HUES64 (cell line): Measurements from ENCODE around the gene PYHIN1.

ENCODE experiments used
- H3K27ac ChIP-seq: 2 replicates; pipeline ENCODE4 v1.7.0; 2013; ENCODE audit warnings: low read depth, low read length, inconsistent platforms
- H3K27me3 ChIP-seq: 2 replicates; pipeline ENCODE4 v1.6.1; 2013; ENCODE audit warnings: mild to moderate bottlenecking, low read length; ENCODE audit not compliant: insufficient read depth
- H3K36me3 ChIP-seq: 2 replicates; pipeline ENCODE4 v1.6.1; 2013; ENCODE audit warnings: mild to moderate bottlenecking, low read length; ENCODE audit not compliant: insufficient read depth
- H3K4me1 ChIP-seq: 2 replicates; pipeline ENCODE4 v1.6.1; 2013; ENCODE audit warnings: mild to moderate bottlenecking, low read length, moderate library complexity; ENCODE audit not compliant: insufficient read depth
- H3K4me3 ChIP-seq: 2 replicates; pipeline ENCODE4 v1.5.1; 2013; ENCODE audit warnings: mild to moderate bottlenecking, low read length, moderate library complexity
- H3K9ac ChIP-seq: 2 replicates; pipeline ENCODE4 v1.6.1; 2013; ENCODE audit warnings: mild to moderate bottlenecking, low read depth, low read length
- H3K9me3 ChIP-seq: 2 replicates; pipeline ENCODE4 v1.6.1; 2013; ENCODE audit warnings: low read depth, low read length; ENCODE audit not compliant: insufficient read depth
- WGBS: fragments of 150-250, 120-280 bp; methylation state at CpG from one replicate; pipeline ENCODE4 v1.1.7; 2013; ENCODE audit warnings: missing lambda C conversion rate; 5-methylcytosine and 5-hydroxymethylcytosine counted together

PYHIN1 gene

DNA sequence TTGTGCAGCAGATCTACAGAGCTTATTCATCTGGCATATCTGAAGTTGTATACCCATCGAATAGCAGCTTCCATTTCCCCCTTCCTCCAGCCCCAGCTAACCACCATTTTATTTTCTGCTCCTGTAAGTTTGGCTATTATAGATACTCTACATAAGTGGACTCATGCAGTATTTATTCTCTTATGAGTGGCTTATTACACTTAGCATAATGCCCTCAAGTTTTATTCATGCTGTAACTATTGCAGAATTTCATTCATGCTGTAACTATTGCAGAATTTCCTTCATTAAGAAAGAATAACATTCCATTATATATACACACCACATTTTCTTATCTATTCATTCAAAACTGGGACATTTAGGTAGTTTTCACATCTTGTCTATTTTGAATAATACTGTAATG, 47.9 kb downstream of the PYHIN1 start:
- H3K9me3 ChIP-seq: peaks cover 13% of the 10 kb centered on the region; the same call in 1 of the 2 replicates
- H3K9ac ChIP-seq: no peak overlapping the region
- 100% methylated on average over 1 of the region's 1 CpG for WGBS
- no peak overlapping the region for H3K27ac ChIP-seq
- no peaks in the 10 kb centered on the region; the same call in 1 of the 2 replicates for H3K4me1 ChIP-seq
- no peak overlapping the region for H3K4me3 ChIP-seq
- H3K36me3 ChIP-seq: no peaks in the 10 kb centered on the region
- no peaks in the 10 kb centered on the region for H3K27me3 ChIP-seq

DNA sequence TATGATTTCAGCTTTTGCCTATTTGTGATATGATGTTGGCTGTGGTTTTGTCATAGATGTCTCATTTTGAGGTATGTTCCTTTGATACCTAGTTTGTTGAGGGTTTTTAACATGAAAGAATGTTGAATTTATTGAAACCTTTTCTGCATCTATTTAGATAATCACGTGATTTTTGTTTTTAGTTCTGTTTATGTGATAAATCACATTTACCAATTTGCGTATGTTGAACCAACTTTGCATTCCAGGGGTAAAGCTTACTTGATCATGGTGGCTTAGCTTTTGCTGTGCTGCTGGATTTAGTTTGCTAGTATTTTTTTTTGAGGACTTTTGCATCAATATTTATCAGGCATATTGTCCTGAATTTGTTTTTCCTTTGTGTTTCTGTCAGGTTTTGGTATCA, 51.9 kb downstream of the PYHIN1 start:
- Histone ChIP-seq H3K9ac (no peak overlapping the region), H3K36me3 (no peaks in the 10 kb centered on the region), H3K27me3 (no peaks in the 10 kb centered on the region), H3K27ac (no peak overlapping the region), H3K9me3 (peaks cover 13% of the 10 kb centered on the region; the same call in 1 of the 2 replicates), H3K4me3 (no peak overlapping the region), H3K4me1 (no peaks in the 10 kb centered on the region)
- WGBS: 92% methylated on average over 2 of the region's 2 CpGs

DNA sequence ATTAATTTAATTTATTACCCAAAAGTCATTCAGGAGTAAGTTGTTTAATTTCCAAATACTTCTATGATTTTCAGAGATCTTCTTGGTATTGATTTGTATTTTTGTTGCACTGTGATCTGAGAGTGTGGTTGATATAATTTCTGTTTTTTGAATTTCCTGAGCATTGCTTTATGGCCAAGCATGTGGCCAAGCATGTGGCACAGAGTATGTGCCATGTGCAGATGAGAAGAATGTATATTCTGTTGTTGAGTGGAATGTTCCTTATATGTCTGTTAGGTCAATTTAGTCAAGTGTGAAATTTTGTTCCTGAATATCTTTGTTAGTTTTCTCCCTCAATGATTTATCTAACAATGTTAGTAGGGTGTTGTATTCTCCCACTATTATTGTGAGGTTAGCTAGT, 53.0 kb downstream of the PYHIN1 start:
- H3K9me3 ChIP-seq: peaks cover 13% of the 10 kb centered on the region; the same call in 1 of the 2 replicates
- H3K36me3 ChIP-seq: no peaks in the 10 kb centered on the region
- H3K4me1 ChIP-seq: no peaks in the 10 kb centered on the region
- H3K4me3 ChIP-seq: no peak overlapping the region
- no peak overlapping the region for H3K27ac ChIP-seq
- no peak overlapping the region for H3K9ac ChIP-seq
- H3K27me3 ChIP-seq: no peaks in the 10 kb centered on the region

DNA sequence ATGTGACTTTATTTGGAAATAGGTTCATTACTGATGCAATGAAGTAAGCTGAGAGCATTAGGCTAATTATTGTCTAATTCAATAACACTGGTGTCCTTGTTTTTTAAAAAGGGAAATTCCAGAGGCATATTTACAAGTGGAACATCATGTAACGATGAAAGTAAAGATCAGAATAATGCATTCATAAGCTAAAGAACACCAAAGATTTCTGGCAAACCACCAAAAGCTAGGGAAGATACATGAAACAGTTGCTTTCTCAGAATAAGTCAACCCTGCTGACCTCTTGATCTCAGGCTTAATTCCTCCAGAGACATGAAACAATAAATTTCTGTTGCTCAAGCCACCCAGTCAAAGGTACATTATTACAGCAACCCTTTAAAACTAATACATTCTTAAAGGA, 58.1 kb downstream of the PYHIN1 start:
- Histone ChIP-seq H3K9ac (no peak overlapping the region), H3K4me1 (no peaks in the 10 kb centered on the region), H3K27ac (no peak overlapping the region), H3K27me3 (no peaks in the 10 kb centered on the region), H3K9me3 (no peaks in the 10 kb centered on the region), H3K36me3 (no peaks in the 10 kb centered on the region), H3K4me3 (no peak overlapping the region)
- 100% methylated on average over 1 of the region's 1 CpG for WGBS

DNA sequence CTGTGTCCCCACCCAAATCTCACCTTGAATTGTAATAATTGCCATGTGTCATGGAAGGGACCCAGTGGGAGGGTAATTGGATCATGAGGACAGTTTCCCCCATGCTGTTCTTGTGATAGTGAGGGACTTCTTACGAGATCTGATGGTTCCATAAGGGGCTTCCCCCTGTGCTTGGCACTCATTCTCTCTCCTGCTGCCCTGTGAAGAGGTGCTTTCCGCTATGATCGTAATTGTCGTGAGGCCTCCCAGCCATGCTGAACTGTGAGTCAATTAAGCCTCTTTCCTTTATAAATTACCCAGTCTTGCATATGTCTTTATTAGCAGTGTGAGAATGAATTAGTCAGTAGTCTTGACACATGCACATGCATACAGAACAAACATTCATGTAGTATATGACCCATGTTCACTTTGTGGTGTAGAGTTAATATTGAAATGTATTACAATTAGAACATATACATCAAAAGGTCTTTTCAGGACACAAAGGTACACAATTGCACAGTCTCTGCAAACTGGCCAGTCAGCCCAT, 61.5 kb downstream of the PYHIN1 start:
- 95% methylated on average over 4 of the region's 4 CpGs for WGBS
- Histone ChIP-seq H3K4me1 (no peaks in the 10 kb centered on the region), H3K27ac (no peak overlapping the region), H3K36me3 (no peaks in the 10 kb centered on the region), H3K9ac (no peak overlapping the region), H3K4me3 (no peak overlapping the region), H3K27me3 (no peaks in the 10 kb centered on the region), H3K9me3 (0 out of 2 replicates have a peak, but pooled peaks cover 3% of the 10 kb centered on the region)

DNA sequence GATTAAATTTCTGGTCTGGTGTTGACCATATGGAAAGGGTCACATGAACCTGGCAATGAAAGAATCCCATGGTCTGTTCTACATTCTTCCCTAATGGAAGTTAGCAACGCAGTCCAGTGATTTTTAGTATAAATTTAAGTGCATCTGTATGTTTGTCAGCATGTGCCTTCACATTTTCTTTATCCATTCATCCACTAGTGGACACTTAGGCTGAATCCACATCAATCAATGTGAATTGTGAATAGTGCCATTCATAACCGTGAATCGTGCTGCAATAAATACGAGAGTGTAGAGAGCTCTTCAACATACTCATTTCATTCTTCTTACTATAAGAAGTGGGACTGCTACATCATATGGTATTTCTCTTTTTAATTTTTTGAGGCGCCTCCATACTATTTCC, 65.6 kb downstream of the PYHIN1 start:
- H3K27ac ChIP-seq: no peak overlapping the region
- H3K4me1 ChIP-seq: peaks cover 19% of the 10 kb centered on the region
- no peaks in the 10 kb centered on the region for H3K36me3 ChIP-seq
- no peaks in the 10 kb centered on the region for H3K27me3 ChIP-seq
- H3K4me3 ChIP-seq: no peak overlapping the region
- H3K9me3 ChIP-seq: 0 out of 2 replicates have a peak, but pooled peaks cover 3% of the 10 kb centered on the region
- H3K9ac ChIP-seq: no peak overlapping the region
- 95% methylated on average over 2 of the region's 5 CpGs for WGBS

DNA sequence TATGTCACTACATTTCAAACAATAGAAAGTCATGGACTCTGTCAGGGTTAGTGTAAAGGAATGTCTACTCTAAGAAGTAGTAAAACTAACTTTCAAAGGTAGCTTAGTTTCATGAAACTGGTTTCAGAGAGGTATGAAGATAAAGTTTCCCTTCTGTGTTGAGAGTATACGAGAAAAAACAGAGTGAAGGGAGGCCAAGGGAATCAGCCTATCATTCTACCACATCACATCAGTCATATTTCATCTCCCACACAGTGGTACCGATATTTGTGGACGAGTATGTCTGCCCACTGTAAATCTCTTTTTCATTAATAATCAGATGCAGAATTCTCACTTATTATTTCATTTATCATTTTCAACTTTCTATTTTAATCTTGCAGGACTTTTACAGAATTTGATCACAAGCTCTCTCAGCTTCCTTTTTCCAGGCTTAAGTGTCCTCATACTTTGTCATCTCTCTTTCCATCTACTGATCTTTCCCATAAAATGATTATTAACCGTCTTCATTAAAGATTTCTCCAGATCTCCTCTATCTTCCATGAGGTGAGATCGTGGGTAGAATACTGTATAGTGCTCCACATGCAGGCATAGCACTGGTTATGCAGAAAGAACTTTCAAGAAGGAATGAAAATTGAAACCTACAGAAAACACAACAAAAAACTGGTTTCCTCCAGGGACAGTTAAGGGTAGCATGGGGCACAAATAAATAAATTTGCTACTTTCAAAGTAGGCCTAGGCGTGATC, 66.9 kb downstream of the PYHIN1 start:
- peaks cover 26% of the 10 kb centered on the region for H3K4me1 ChIP-seq

DNA sequence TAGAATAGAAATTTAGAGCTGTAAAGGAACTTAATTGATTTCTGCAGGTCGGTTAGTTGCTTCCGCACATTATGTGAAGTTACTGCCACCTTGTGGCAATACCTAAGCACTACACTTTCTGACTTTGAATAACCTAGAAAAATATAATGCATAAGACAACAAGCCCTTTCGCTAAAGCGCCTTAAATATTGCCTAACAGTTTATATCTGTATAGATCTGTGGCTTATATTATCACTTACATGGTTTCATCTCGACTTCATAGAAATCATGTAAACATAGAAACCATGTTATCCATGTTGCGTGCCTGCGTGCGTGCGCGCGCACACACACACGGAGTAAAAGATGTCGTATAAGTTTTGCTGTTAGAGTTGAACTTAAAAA, 67.4 kb downstream of the PYHIN1 start:
- peak overlapping the region; percentile 62 for H3K9ac ChIP-seq
- WGBS: 12% methylated on average over 11 of the region's 13 CpGs
- H3K9me3 ChIP-seq: 0 out of 2 replicates have a peak, but pooled peaks cover 3% of the 10 kb centered on the region
- peak overlapping the region; percentile 91; the same call in 1 of the 2 replicates for H3K27ac ChIP-seq
- H3K4me3 ChIP-seq: peak overlapping the region; percentile 71
- no peaks in the 10 kb centered on the region for H3K27me3 ChIP-seq
- peaks cover 26% of the 10 kb centered on the region for H3K4me1 ChIP-seq
- no peaks in the 10 kb centered on the region for H3K36me3 ChIP-seq

More for the DNA sequence above, 66.9 kb downstream of the PYHIN1 start:
- H3K36me3 ChIP-seq: no peaks in the 10 kb centered on the region
- 0 out of 2 replicates have a peak, but pooled peaks cover 3% of the 10 kb centered on the region for H3K9me3 ChIP-seq
- no peaks in the 10 kb centered on the region for H3K27me3 ChIP-seq
- 68% methylated on average over 6 of the region's 6 CpGs for WGBS
- H3K4me3 ChIP-seq: peak overlapping the region; percentile 71
- H3K27ac ChIP-seq: no peak overlapping the region
- H3K9ac ChIP-seq: no peak overlapping the region

DNA sequence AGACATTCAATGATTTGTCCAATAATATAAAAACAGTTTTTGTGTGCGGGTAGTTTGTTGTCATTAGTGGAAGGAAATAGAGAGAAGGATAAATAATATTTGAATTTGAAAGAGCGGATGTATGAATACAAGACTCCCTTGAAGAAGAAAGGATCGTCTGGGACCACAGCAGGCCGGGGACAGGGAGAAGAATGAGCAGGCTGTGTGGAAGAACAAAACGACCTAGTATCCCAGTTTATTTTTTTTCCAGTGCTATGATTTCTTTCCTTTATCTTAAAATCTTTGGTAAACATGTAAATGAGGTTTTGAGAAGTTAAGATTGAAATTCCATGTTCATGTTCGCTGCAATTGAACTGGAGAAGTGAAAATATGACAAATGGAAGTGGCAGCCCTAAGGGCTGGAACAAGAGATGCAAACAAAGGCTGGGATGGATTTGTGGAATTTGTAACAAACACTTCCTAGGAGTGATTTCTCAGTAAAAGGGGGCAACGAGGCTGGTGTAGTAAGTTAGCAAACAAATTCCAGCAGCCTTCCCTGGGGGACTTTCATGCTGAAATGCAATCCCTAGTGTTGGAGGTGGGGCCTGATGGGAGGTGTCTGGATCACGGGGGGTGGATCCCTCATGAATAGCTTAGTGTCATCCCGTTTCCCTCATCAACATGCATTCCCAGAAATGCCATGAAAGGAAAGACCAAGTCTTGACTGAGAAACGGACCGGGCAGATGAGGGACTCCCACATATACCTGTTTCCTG, 68.1 kb downstream of the PYHIN1 start:
- H3K27ac ChIP-seq: peak overlapping the region; percentile 91
- WGBS: 1% methylated on average over 11 of the region's 11 CpGs
- no peaks in the 10 kb centered on the region for H3K36me3 ChIP-seq
- peaks cover 28% of the 10 kb centered on the region for H3K4me1 ChIP-seq
- peak overlapping the region; percentile 62 for H3K9ac ChIP-seq
- no peaks in the 10 kb centered on the region; the same call in 1 of the 2 replicates for H3K27me3 ChIP-seq
- peak overlapping the region; percentile 71 for H3K4me3 ChIP-seq
- H3K9me3 ChIP-seq: 0 out of 2 replicates have a peak, but pooled peaks cover 3% of the 10 kb centered on the region

DNA sequence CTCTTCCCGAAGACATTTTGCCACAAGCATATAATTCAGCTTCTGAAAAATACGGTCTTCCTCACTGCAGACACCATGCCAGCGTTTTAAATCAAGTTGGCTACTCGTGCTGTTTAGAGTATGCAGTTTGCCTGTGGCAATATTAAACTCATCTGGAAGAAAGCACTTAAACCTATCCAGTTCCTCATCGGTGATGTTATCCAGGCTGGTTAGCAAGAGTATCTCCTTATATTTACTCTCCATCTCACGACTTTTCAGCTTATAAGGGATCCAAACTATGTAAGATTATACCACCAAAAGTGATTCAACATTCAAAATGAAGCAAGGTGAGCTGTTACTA, 68.7 kb downstream of the PYHIN1 start:
- Histone ChIP-seq H3K9me3 (no peaks in the 10 kb centered on the region), H3K4me1 (peaks cover 34% of the 10 kb centered on the region), H3K4me3 (peak overlapping the region; percentile 71), H3K9ac (peak overlapping the region; percentile 52), H3K27ac (peak overlapping the region; percentile 82; the same call in 1 of the 2 replicates), H3K36me3 (no peaks in the 10 kb centered on the region), H3K27me3 (peaks cover 5% of the 10 kb centered on the region; the same call in 1 of the 2 replicates)
- WGBS: 0% methylated on average over 6 of the region's 6 CpGs

DNA sequence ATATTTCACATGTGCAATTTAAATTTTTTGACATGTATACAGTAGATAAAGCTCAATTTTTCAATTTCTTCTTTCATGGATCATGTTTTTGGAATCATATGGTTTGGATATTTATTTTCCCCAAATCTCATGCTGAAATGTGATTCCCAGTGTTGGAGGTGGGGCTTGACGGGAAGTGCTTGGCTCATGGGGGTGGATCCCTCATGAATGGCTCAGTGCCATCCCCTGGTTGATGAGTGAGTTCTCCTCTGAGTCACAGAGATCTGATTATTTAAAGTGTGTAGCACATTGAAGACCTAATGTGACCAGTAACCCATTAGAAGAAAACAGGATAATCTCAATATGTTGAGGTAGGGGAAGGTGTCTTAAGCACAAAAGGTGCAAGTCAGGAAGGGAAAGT, 69.3 kb downstream of the PYHIN1 start:
- Histone ChIP-seq H3K27me3 (peaks cover 9% of the 10 kb centered on the region; the same call in 1 of the 2 replicates), H3K36me3 (no peaks in the 10 kb centered on the region), H3K4me1 (peaks cover 40% of the 10 kb centered on the region), H3K4me3 (peak overlapping the region; percentile 71), H3K27ac (peak overlapping the region; percentile 82; the same call in 1 of the 2 replicates), H3K9ac (peak overlapping the region; percentile 52; the same call in 1 of the 2 replicates), H3K9me3 (no peaks in the 10 kb centered on the region)
- WGBS: 6% methylated on average over 1 of the region's 1 CpG
